Measurements from ENCODE around the gene FRMD3.
A peak's percentile ranks its signal among the peaks of the same experiment; 100 is the strongest.

Gene FRMD3

GRCh38 chr9:83483223-83483622, 55.0 kb downstream of the FRMD3 start:
- no peaks in the 10 kb centered on the region for H3K27me3 ChIP-seq (ENCODE audit: control insufficient read depth, insufficient read depth, low read length)
- no peak overlapping the region for H3K4me3 ChIP-seq (ENCODE audit: low read length)
- H3K4me1 ChIP-seq (ENCODE audit: control insufficient read depth, insufficient read depth, low read length) = no peaks in the 10 kb centered on the region
- H3K36me3 ChIP-seq (ENCODE audit: control insufficient read depth, insufficient read depth, low read length) = no peaks in the 10 kb centered on the region
- no peak overlapping the region for H3K9ac ChIP-seq (ENCODE audit: low read length)
- H3K27ac ChIP-seq (ENCODE audit: low read depth, low read length) = no peak overlapping the region

GRCh38 chr9:83479765-83480164, 58.4 kb downstream of the FRMD3 start:
- Histone ChIP-seq H3K4me1 (ENCODE audit: control insufficient read depth, insufficient read depth, low read length) (no peaks in the 10 kb centered on the region), H3K36me3 (ENCODE audit: control insufficient read depth, insufficient read depth, low read length) (no peaks in the 10 kb centered on the region), H3K4me3 (ENCODE audit: low read length) (no peak overlapping the region), H3K27me3 (ENCODE audit: control insufficient read depth, insufficient read depth, low read length) (no peaks in the 10 kb centered on the region), H3K27ac (ENCODE audit: low read depth, low read length) (no peak overlapping the region), H3K9ac (ENCODE audit: low read length) (no peak overlapping the region)

- Histone ChIP-seq H3K27me3 (ENCODE audit: control insufficient read depth, insufficient read depth, low read length) (no peaks in the 10 kb centered on the region), H3K9ac (ENCODE audit: low read length) (no peak overlapping the region), H3K27ac (ENCODE audit: low read depth, low read length) (no peak overlapping the region), H3K36me3 (ENCODE audit: control insufficient read depth, insufficient read depth, low read length) (no peaks in the 10 kb centered on the region), H3K4me1 (ENCODE audit: control insufficient read depth, insufficient read depth, low read length) (no peaks in the 10 kb centered on the region), H3K4me3 (ENCODE audit: low read length) (no peak overlapping the region)
Measured at GRCh38 chr9:83477571-83477970, 60.6 kb downstream of the FRMD3 start.

- Histone ChIP-seq H3K9ac (ENCODE audit: low read length) (no peak overlapping the region), H3K27me3 (ENCODE audit: control insufficient read depth, insufficient read depth, low read length) (no peaks in the 10 kb centered on the region), H3K4me3 (ENCODE audit: low read length) (no peak overlapping the region), H3K4me1 (ENCODE audit: control insufficient read depth, insufficient read depth, low read length) (no peaks in the 10 kb centered on the region), H3K36me3 (ENCODE audit: control insufficient read depth, insufficient read depth, low read length) (no peaks in the 10 kb centered on the region), H3K27ac (ENCODE audit: low read depth, low read length) (no peak overlapping the region)
Measured at GRCh38 chr9:83477120-83477519, 61.1 kb downstream of the FRMD3 start.

DNA sequence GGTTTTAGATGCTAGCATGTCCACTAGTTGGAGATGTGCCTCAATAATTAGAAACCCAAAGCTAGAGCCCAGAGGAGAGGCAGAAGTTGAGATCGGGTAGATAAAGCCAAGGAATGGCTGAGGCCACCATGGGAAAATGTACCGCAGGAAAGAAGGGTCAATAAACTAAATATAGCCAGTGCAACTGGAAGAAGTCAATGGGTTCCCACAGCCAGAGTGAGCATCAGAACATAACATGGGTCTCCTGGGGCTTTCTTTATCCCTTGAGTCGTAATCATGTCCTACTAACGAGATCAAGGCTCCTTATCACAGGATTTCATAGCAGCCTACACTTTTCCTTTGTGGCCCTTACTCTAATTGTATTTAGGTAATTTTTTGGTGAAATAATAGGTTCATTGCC, 61.7 kb downstream of the FRMD3 start:
- Histone ChIP-seq H3K27me3 (ENCODE audit: control insufficient read depth, insufficient read depth, low read length) (no peaks in the 10 kb centered on the region), H3K9ac (ENCODE audit: low read length) (no peak overlapping the region), H3K36me3 (ENCODE audit: control insufficient read depth, insufficient read depth, low read length) (no peaks in the 10 kb centered on the region), H3K27ac (ENCODE audit: low read depth, low read length) (no peak overlapping the region), H3K4me1 (ENCODE audit: control insufficient read depth, insufficient read depth, low read length) (no peaks in the 10 kb centered on the region), H3K4me3 (ENCODE audit: low read length) (no peak overlapping the region)

DNA sequence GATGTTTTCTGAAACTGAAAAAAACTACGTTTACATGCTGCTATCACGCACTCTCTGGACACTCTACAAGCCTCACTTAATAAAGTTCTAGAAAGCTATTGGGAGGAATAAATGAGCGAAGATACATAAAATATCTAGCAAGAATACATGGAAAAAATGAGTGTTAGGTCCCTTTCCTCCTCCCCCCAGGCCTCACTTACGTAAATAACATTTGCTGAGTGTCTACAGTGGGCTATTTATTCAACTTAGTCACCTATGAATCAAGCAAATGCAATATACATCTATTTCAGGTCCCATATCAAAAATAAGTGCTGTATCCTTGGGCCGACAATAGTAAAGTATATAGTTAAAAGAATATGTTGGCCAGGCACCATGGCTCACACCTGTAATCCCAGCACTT, 62.5 kb downstream of the FRMD3 start:
- H3K36me3 ChIP-seq (ENCODE audit: control insufficient read depth, insufficient read depth, low read length) = no peaks in the 10 kb centered on the region
- no peaks in the 10 kb centered on the region for H3K4me1 ChIP-seq (ENCODE audit: control insufficient read depth, insufficient read depth, low read length)
- H3K27ac ChIP-seq (ENCODE audit: low read depth, low read length) = no peak overlapping the region
- H3K27me3 ChIP-seq (ENCODE audit: control insufficient read depth, insufficient read depth, low read length) = no peaks in the 10 kb centered on the region
- H3K4me3 ChIP-seq (ENCODE audit: low read length) = no peak overlapping the region
- no peak overlapping the region for H3K9ac ChIP-seq (ENCODE audit: low read length)

DNA sequence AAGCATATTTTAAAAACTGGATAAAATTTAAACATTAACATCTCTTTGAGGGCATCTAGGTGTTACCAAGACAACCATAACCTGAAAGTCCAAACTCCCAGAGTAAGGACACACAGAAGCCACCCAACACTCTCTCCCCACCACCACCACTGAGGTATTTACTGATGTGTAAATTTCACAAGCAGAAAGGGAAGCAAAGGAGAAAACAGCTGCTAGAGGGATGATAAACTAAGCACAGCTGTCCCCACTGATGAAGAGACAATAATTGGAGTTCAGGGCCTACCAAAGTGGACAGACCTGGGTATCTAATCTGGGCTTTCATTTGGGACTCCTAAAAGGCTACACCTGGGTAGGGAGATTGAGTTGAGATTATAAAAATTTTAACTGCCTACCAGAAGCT, 63.6 kb downstream of the FRMD3 start:
- H3K4me3 ChIP-seq (ENCODE audit: low read length) = no peak overlapping the region
- H3K9ac ChIP-seq (ENCODE audit: low read length) = no peak overlapping the region
- H3K27me3 ChIP-seq (ENCODE audit: control insufficient read depth, insufficient read depth, low read length) = no peaks in the 10 kb centered on the region
- H3K4me1 ChIP-seq (ENCODE audit: control insufficient read depth, insufficient read depth, low read length) = no peaks in the 10 kb centered on the region
- H3K36me3 ChIP-seq (ENCODE audit: control insufficient read depth, insufficient read depth, low read length) = no peaks in the 10 kb centered on the region
- no peak overlapping the region for H3K27ac ChIP-seq (ENCODE audit: low read depth, low read length)

GRCh38 chr9:83473488-83473971, 64.7 kb downstream of the FRMD3 start:
- Histone ChIP-seq H3K36me3 (ENCODE audit: control insufficient read depth, insufficient read depth, low read length) (no peaks in the 10 kb centered on the region), H3K27me3 (ENCODE audit: control insufficient read depth, insufficient read depth, low read length) (no peaks in the 10 kb centered on the region), H3K4me1 (ENCODE audit: control insufficient read depth, insufficient read depth, low read length) (no peaks in the 10 kb centered on the region), H3K27ac (ENCODE audit: low read depth, low read length) (no peak overlapping the region), H3K4me3 (ENCODE audit: low read length) (no peak overlapping the region), H3K9ac (ENCODE audit: low read length) (no peak overlapping the region)

DNA sequence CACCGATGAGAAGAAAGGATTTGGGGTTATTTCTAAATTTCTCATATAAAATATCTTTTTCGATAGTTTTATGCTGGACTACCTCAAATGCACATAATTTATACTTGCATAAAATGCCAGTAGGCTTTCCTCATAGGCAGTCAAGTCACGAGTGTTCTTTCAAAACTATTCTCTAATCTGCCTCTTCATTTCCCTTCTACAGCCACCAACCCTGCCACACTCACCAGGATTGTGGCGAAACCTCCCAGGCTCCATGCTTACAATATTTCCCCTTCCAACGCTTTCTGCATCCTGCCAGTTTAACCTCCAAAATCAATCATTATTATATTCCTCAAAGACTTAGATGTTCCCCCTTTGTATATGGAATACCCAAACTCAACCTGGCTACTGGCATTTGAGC, 65.4 kb downstream of the FRMD3 start:
- peak overlapping the region; percentile 18 for H3K4me3 ChIP-seq (ENCODE audit: low read length)

GRCh38 chr9:83472221-83472665, 66.0 kb downstream of the FRMD3 start:
- Histone ChIP-seq H3K27me3 (ENCODE audit: control insufficient read depth, insufficient read depth, low read length) (no peaks in the 10 kb centered on the region), H3K4me3 (ENCODE audit: low read length) (no peak overlapping the region), H3K9ac (ENCODE audit: low read length) (no peak overlapping the region), H3K4me1 (ENCODE audit: control insufficient read depth, insufficient read depth, low read length) (peaks cover 2% of the 10 kb centered on the region), H3K36me3 (ENCODE audit: control insufficient read depth, insufficient read depth, low read length) (no peaks in the 10 kb centered on the region), H3K27ac (ENCODE audit: low read depth, low read length) (no peak overlapping the region)

More for the DNA sequence above, 65.4 kb downstream of the FRMD3 start:
- H3K4me1 ChIP-seq (ENCODE audit: control insufficient read depth, insufficient read depth, low read length) = no peaks in the 10 kb centered on the region
- no peak overlapping the region for H3K27ac ChIP-seq (ENCODE audit: low read depth, low read length)
- no peaks in the 10 kb centered on the region for H3K27me3 ChIP-seq (ENCODE audit: control insufficient read depth, insufficient read depth, low read length)
- no peaks in the 10 kb centered on the region for H3K36me3 ChIP-seq (ENCODE audit: control insufficient read depth, insufficient read depth, low read length)
- no peak overlapping the region for H3K9ac ChIP-seq (ENCODE audit: low read length)

- Histone ChIP-seq H3K36me3 (ENCODE audit: control insufficient read depth, insufficient read depth, low read length) (no peaks in the 10 kb centered on the region), H3K4me1 (ENCODE audit: control insufficient read depth, insufficient read depth, low read length) (peaks cover 2% of the 10 kb centered on the region), H3K27me3 (ENCODE audit: control insufficient read depth, insufficient read depth, low read length) (no peaks in the 10 kb centered on the region), H3K9ac (ENCODE audit: low read length) (no peak overlapping the region), H3K4me3 (ENCODE audit: low read length) (no peak overlapping the region), H3K27ac (ENCODE audit: low read depth, low read length) (no peak overlapping the region)
Measured at GRCh38 chr9:83471241-83471640, 67.0 kb downstream of the FRMD3 start.

DNA sequence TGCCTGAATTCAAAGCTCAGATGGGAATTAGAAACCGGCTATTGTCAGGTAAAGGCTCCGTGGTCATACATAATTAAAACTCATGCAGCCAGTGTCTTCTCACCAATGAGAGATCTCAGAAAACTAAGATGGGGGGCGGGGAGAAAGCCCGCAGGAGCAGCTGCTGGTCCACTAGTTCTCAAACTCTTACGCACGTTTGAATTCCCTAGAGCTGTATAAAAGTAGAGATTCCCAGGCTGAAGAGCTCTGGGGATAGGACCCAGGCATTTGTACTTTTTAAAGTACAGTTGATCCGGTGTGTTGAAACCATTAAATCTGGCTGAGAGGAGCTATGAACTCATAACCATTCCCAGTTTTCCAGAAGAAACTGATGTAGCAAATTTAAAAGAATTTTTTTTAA, 68.5 kb downstream of the FRMD3 start:
- no peak overlapping the region for H3K9ac ChIP-seq (ENCODE audit: low read length)
- no peaks in the 10 kb centered on the region for H3K36me3 ChIP-seq (ENCODE audit: control insufficient read depth, insufficient read depth, low read length)
- H3K4me3 ChIP-seq (ENCODE audit: low read length) = no peak overlapping the region
- peaks cover 2% of the 10 kb centered on the region for H3K4me1 ChIP-seq (ENCODE audit: control insufficient read depth, insufficient read depth, low read length)
- no peaks in the 10 kb centered on the region for H3K27me3 ChIP-seq (ENCODE audit: control insufficient read depth, insufficient read depth, low read length)
- no peak overlapping the region for H3K27ac ChIP-seq (ENCODE audit: low read depth, low read length)

GRCh38 chr9:83468821-83469220, 69.4 kb downstream of the FRMD3 start:
- Histone ChIP-seq H3K9ac (ENCODE audit: low read length) (no peak overlapping the region), H3K27ac (ENCODE audit: low read depth, low read length) (no peak overlapping the region), H3K36me3 (ENCODE audit: control insufficient read depth, insufficient read depth, low read length) (no peaks in the 10 kb centered on the region), H3K4me3 (ENCODE audit: low read length) (no peak overlapping the region), H3K4me1 (ENCODE audit: control insufficient read depth, insufficient read depth, low read length) (peaks cover 2% of the 10 kb centered on the region), H3K27me3 (ENCODE audit: control insufficient read depth, insufficient read depth, low read length) (no peaks in the 10 kb centered on the region)

Measured in rectal smooth muscle tissue (tissue), 1 donor.